HepG2 (cell line): Measurements from ENCODE around the gene SLC22A23. TPM values are rescaled to one million over a fixed set of nuclear protein-coding genes. Genes with fewer than 3 reads are reported as not detected.

Experiments
- ATF1 ChIP-seq: IDR thresholded peaks from 2 replicates; pipeline ENCODE4 v1.6.1; 2016; ENCODE audit warnings: mild to moderate bottlenecking, control low read depth
- BCL3 ChIP-seq: sonication (generic); formaldehyde crosslinking; IDR thresholded peaks from 2 replicates; pipeline ENCODE4 v1.5.1; 2020; ENCODE audit warnings: mild to moderate bottlenecking, missing genetic modification reagents, moderate library complexity
- CREM ChIP-seq, 2 experiments: sonication (generic) in 1 of 2; formaldehyde crosslinking in 1 of 2; IDR thresholded peaks; 2 replicates each; pipeline versions ENCODE4 v1.4.0 to v1.6.1; 2016 to 2020; ENCODE audit warnings: antibody characterized with exemption in 1 of 2, mild to moderate bottlenecking in 1 of 2, missing genetic modification reagents in 1 of 2
- FOXK1 ChIP-seq: sonication (generic); formaldehyde crosslinking; IDR thresholded peaks from 2 replicates; pipeline ENCODE4 v1.4.0; 2020; ENCODE audit warnings: low read depth, missing genetic modification reagents, borderline replicate concordance
- GTF3A ChIP-seq: sonication (generic); formaldehyde crosslinking; conservative IDR thresholded peaks from 2 replicates; pipeline ENCODE4 v1.4.0; 2020; ENCODE audit warnings: mild to moderate bottlenecking, missing genetic modification reagents
- IRF2 ChIP-seq: IDR thresholded peaks from 2 replicates; pipeline ENCODE4 v1.6.1; 2018; ENCODE audit warnings: missing genetic modification reagents, missing compliant biosample characterization
- MED1 ChIP-seq: sonication (generic); formaldehyde crosslinking; IDR thresholded peaks from 2 replicates; pipeline ENCODE4 v1.4.0; 2020; ENCODE audit warnings: missing genetic modification reagents
- MYPOP ChIP-seq: sonication (generic); formaldehyde crosslinking; IDR thresholded peaks from 2 replicates; pipeline ENCODE4 v1.8.1; 2023; ENCODE audit warnings: mild to moderate bottlenecking, moderate library complexity, missing genetic modification reagents
- NFIC ChIP-seq: IDR thresholded peaks from 2 replicates; pipeline ENCODE4 v1.6.1; 2012; ENCODE audit warnings: mild to moderate bottlenecking, low read length, inconsistent platforms
- RARA ChIP-seq: IDR thresholded peaks from 2 replicates; pipeline ENCODE4 v1.6.1; 2016; ENCODE audit warnings: missing genetic modification reagents, missing compliant biosample characterization
- SMYD3 ChIP-seq: sonication (generic); formaldehyde crosslinking; IDR thresholded peaks from 2 replicates; pipeline ENCODE4 v1.8.1; 2023; ENCODE audit warnings: mild to moderate bottlenecking, missing genetic modification reagents
- SOX6 ChIP-seq, 2 experiments: fragments of 450-650 bp in 1 of 2; sonication (generic) in 1 of 2; formaldehyde crosslinking in 1 of 2; IDR thresholded peaks; 2 replicates each; pipeline versions ENCODE4 v1.4.0 to v1.6.1; 2017 to 2020; ENCODE audit warnings: antibody characterized with exemption in 1 of 2, mild to moderate bottlenecking in 1 of 2, missing genetic modification reagents in 1 of 2
- SRY ChIP-seq: sonication (generic); formaldehyde crosslinking; IDR thresholded peaks from 2 replicates; pipeline ENCODE4 v1.8.0; 2022; ENCODE audit warnings: mild to moderate bottlenecking, missing genetic modification reagents
- TCF7 ChIP-seq: sonication (generic); IDR thresholded peaks from 2 replicates; pipeline ENCODE4 v1.6.1; 2016; ENCODE audit warnings: antibody characterized with exemption, low read depth
- ZBTB2 ChIP-seq: sonication (generic); formaldehyde crosslinking; IDR thresholded peaks from 2 replicates; pipeline ENCODE4 v1.8.0; 2022; ENCODE audit warnings: low read depth, missing genetic modification reagents
- ZBTB25 ChIP-seq: IDR thresholded peaks from 2 replicates; pipeline ENCODE4 v1.6.1; 2018; ENCODE audit warnings: missing genetic modification reagents
- ZBTB8A ChIP-seq: sonication (generic); formaldehyde crosslinking; IDR thresholded peaks from 2 replicates; pipeline ENCODE4 v1.4.0; 2020; ENCODE audit warnings: mild to moderate bottlenecking, low read depth, missing genetic modification reagents, borderline replicate concordance
- ZNF766 ChIP-seq: sonication (generic); formaldehyde crosslinking; IDR thresholded peaks from 2 replicates; pipeline ENCODE4 v1.5.0; 2020; ENCODE audit warnings: missing genetic modification reagents, borderline replicate concordance
- ZNF775 ChIP-seq: sonication (generic); formaldehyde crosslinking; IDR thresholded peaks from 2 replicates; pipeline ENCODE4 v1.4.0; 2020; ENCODE audit warnings: missing genetic modification reagents, mild to moderate bottlenecking, moderate library complexity, borderline replicate concordance
- polyA plus RNA-seq, 8 experiments: library from polyadenylated mRNA; depleted of rRNA in 3 of 8; stranded (reverse) in 7 of 8; unstranded in 1 of 8; fragments of >200 nt; fragmentation: Illumina TruSeq in 4 of 8; extraction: Trizol in 4 of 8; gene quantifications; 2 replicates each; pipeline versions ENCODE4 v1.2.1 to v1.2.3, GENCODE V29; 2011 to 2016; ENCODE audit warnings: low read depth in 4 of 8, missing spikeins in 1 of 8, mixed read lengths in 1 of 8; ENCODE audit not compliant: insufficient read depth in 1 of 8
- total RNA-seq, 5 experiments: library from RNA; depleted of rRNA; stranded (reverse); fragments of >200 nt; fragmentation: Illumina TruSeq; extraction: Trizol; gene quantifications; 2 replicates each; pipeline ENCODE4 v1.2.3, GENCODE V29; 2016; ENCODE audit warnings: low read depth in 1 of 5
- TF ChIP-seq, protein P1 (sequence below): sonication (generic); formaldehyde crosslinking; IDR thresholded peaks from 2 replicates; pipeline ENCODE4 v1.8.1; 2023; ENCODE audit warnings: mild to moderate bottlenecking, missing genetic modification reagents
- TF ChIP-seq, protein P2 (sequence below): IDR thresholded peaks from 2 replicates; pipeline ENCODE4 v1.6.1; 2016; ENCODE audit warnings: low read depth, control low read depth

Gene SLC22A23
- total and polyA plus RNA-seq, 2 of the 13 experiments (the other 11 are each of a cell fraction or from before 2014, with no cell fraction given), result 11.8 to 17.5 TPM

DNA sequence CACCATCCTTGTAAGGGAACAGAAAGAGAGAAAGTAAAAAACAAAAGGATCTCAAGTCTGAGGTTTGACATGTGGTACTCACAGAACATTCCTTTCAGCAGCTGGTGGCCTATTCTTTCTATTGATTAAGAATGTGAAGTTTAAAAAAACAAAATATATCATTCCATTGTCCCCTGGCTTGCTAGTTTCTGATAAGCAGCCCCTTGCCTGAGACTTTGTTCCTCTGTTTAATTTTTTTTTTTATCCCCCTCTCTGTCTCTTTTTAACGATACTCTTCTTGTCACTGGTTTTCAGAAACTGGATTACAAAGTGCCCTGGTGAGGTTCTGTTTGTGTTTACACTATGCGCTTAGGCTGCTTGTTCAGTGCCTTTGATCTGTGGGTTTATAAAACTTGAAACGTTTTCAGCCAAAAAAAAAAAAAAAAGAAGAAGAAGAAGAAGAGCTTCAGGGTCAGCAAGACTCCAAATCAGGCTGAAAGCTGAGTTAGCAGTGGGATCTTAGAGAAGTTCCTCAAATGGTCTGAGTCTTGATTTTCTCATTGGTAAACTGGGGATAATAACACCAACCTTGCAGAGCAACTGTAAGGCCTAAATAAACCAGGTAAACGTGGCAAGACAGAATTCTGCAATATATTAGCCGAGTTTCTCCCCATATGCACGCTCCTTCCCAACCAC lies 45.1 kb upstream of the SLC22A23 start (continued):
- TF ChIP-seq, protein P1, sequence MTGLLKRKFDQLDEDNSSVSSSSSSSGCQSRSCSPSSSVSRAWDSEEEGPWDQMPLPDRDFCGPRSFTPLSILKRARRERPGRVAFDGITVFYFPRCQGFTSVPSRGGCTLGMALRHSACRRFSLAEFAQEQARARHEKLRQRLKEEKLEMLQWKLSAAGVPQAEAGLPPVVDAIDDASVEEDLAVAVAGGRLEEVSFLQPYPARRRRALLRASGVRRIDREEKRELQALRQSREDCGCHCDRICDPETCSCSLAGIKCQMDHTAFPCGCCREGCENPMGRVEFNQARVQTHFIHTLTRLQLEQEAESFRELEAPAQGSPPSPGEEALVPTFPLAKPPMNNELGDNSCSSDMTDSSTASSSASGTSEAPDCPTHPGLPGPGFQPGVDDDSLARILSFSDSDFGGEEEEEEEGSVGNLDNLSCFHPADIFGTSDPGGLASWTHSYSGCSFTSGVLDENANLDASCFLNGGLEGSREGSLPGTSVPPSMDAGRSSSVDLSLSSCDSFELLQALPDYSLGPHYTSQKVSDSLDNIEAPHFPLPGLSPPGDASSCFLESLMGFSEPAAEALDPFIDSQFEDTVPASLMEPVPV, result no peak
- TF ChIP-seq TCF7, result peak; percentile 93
- no peak for TF ChIP-seq BCL3 (CRISPR knock-in tag)
- TF ChIP-seq FOXK1, result no peak
- no peak for TF ChIP-seq ZBTB8A (CRISPR knock-in tag)
- no peak for TF ChIP-seq SMYD3 (CRISPR knock-in tag)
- TF ChIP-seq MYPOP (CRISPR knock-in tag), result 0 out of 2 replicates have a peak, but pooled peaks have one; percentile 20
- TF ChIP-seq ZNF775, result no peak
- no peak for TF ChIP-seq GTF3A (CRISPR knock-in tag)
- peak; percentile 73 for TF ChIP-seq NFIC
- peak; percentile 81 for TF ChIP-seq CREM (IDR thresholded peaks at IDR 0.05)
- TF ChIP-seq CREM (CRISPR knock-in tag; IDR thresholded peaks at IDR 0.05), result no peak
- no peak for TF ChIP-seq ZBTB2 (CRISPR knock-in tag)
- TF ChIP-seq RARA (CRISPR knock-in tag), result peak; percentile 50
- TF ChIP-seq, protein P2, sequence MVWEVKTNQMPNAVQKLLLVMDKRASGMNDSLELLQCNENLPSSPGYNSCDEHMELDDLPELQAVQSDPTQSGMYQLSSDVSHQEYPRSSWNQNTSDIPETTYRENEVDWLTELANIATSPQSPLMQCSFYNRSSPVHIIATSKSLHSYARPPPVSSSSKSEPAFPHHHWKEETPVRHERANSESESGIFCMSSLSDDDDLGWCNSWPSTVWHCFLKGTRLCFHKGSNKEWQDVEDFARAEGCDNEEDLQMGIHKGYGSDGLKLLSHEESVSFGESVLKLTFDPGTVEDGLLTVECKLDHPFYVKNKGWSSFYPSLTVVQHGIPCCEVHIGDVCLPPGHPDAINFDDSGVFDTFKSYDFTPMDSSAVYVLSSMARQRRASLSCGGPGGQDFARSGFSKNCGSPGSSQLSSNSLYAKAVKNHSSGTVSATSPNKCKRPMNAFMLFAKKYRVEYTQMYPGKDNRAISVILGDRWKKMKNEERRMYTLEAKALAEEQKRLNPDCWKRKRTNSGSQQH (CRISPR knock-in tag), result no peak
- TF ChIP-seq SOX6 (IDR thresholded peaks at IDR 0.05), result no peak
- TF ChIP-seq SOX6 (CRISPR knock-in tag; IDR thresholded peaks at IDR 0.05), result peak; percentile 94
- TF ChIP-seq ATF1 (CRISPR knock-in tag), result no peak
- no peak for TF ChIP-seq SRY
- TF ChIP-seq ZBTB25 (CRISPR knock-in tag), result 0 out of 2 replicates have a peak, but pooled peaks have one; percentile 34
- TF ChIP-seq IRF2 (CRISPR knock-in tag), result no peak
- no peak for TF ChIP-seq ZNF766 (CRISPR knock-in tag)
- peak; percentile 55 for TF ChIP-seq MED1 (CRISPR knock-in tag)
